Measurements from ENCODE around the gene VIT.
"Not testable (repeated sequence)": the region's sequence is repeated elsewhere in the genome, so short reads cannot be mapped to it uniquely, and the experiment has no call there.

VIT gene

DNA sequence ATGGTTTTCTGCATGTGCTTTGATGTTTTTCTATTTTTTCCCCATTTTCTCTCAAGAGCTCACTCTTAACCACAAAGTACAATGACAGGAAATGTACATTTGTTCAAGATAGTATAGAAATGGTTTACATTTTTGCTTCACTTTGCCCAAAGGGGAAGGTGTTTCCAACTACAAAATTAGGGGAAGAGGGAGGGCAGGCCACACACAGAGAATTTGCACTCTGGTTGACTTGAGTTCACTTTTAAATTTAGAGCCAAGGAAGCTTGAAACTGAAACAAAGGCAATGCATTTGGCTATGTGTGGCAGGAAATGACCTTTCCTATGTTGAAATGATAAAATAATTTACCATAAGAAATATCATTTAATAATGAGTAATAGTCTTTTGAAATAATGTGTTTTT lies 19.1 kb upstream of the VIT start:
- H3K9me3 ChIP-seq (ENCODE audit: control insufficient read depth in 1 of 2, low read length in 2 of 2): no peaks in the 10 kb centered on the region
- no peak overlapping the region for H3K9ac ChIP-seq (ENCODE audit: low read depth in 1 of 2, low read length in 2 of 2)
- no peaks in the 10 kb centered on the region for H3K4me1 ChIP-seq (ENCODE audit: control insufficient read depth in 1 of 2, insufficient read depth in 2 of 2, low read length in 2 of 2)
- H3K27ac ChIP-seq (ENCODE audit: low read depth, low read length): no peak overlapping the region
- H3K27me3 ChIP-seq (ENCODE audit: control insufficient read depth in 1 of 2, insufficient read depth in 2 of 2, low read length in 2 of 2): no peaks in the 10 kb centered on the region
- no peak overlapping the region for H3K4me3 ChIP-seq (ENCODE audit: low read depth in 1 of 2, low read length in 2 of 2)
- H3K36me3 ChIP-seq (ENCODE audit: control insufficient read depth in 1 of 2, insufficient read depth in 2 of 2, low read length in 2 of 2): no peaks in the 10 kb centered on the region

DNA sequence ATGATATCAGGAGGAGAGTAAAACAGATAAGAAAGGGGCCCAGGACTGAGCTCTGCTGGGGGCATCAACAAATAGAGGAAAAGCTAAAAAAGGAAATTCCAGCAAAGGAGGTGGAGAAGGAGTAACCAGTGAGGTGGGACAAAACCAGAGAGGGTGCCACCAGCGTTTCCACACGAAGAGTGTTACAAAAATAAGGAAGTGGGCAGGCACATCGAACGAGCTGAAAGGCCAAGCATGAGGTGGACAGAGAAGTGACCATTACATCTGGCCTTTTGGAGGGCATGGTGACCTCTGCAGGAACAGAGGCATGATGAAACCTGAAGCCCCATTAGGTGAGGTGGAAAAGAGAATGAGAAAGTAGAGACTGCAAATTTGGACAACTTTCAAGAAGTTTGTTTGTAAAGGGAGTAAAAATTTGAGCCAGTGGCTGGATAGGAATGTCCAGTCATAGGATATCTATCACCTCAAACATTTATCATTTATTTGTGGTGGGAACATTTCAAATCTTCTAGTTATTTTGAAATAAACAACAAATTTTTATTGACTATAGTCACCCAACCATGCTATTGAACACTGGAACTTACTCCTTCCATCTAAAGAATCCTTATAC lies 18.4 kb upstream of the VIT start:
- H3K9me3 ChIP-seq (ENCODE audit: control insufficient read depth in 1 of 2, low read length in 2 of 2): no peaks in the 10 kb centered on the region
- no peak overlapping the region for H3K9ac ChIP-seq (ENCODE audit: low read depth in 1 of 2, low read length in 2 of 2)
- no peak overlapping the region for H3K4me3 ChIP-seq (ENCODE audit: low read depth in 1 of 2, low read length in 2 of 2)
- no peak overlapping the region for H3K27ac ChIP-seq (ENCODE audit: low read depth, low read length)
- H3K4me1 ChIP-seq (ENCODE audit: control insufficient read depth in 1 of 2, insufficient read depth in 2 of 2, low read length in 2 of 2): no peaks in the 10 kb centered on the region
- no peaks in the 10 kb centered on the region for H3K27me3 ChIP-seq (ENCODE audit: control insufficient read depth in 1 of 2, insufficient read depth in 2 of 2, low read length in 2 of 2)
- no peaks in the 10 kb centered on the region for H3K36me3 ChIP-seq (ENCODE audit: control insufficient read depth in 1 of 2, insufficient read depth in 2 of 2, low read length in 2 of 2)

DNA sequence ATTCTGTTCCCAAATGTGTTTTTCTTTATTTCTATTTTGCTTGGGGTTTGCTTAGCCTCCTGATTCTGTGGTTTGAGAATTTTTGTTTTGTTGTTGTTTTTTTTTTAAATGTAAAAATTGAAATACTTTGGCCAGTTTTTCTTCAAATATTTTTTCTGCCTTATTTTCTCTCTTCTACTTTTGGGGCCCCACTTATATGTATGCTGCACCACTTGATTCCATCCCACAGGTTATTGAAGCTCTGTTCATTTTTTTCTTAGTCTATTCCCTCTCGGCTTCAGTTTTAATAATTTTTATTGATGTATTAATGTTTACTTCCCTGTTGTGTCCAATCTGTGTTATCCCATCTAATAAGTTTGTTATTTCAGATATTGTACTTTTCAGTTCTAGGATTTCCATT lies 17.7 kb upstream of the VIT start:
- no peak overlapping the region for H3K27ac ChIP-seq (ENCODE audit: low read depth, low read length)
- H3K4me3 ChIP-seq (ENCODE audit: low read depth in 1 of 2, low read length in 2 of 2): no peak overlapping the region
- H3K27me3 ChIP-seq (ENCODE audit: control insufficient read depth in 1 of 2, insufficient read depth in 2 of 2, low read length in 2 of 2): no peaks in the 10 kb centered on the region

DNA sequence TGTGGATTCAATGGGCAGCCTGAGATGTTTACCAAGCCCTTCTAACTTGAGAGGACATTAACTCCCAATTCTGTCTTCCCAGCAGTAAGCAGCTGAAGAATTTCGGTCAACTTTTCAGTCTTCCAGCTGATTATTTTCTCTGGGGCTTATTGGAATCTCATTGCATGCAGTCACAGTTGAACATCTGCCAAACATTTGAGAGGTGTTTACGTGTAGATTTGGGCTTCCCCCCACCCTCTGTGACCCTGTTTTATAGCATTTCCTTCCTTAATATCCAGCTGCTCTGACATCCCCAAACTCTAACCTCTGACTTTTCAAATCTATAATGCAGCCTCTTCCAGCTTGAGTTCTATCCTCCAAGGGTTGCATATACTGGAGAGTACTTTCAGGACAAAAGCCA lies 16.5 kb upstream of the VIT start:
- Histone ChIP-seq H3K27me3 (ENCODE audit: control insufficient read depth in 1 of 2, insufficient read depth in 2 of 2, low read length in 2 of 2) (no peaks in the 10 kb centered on the region), H3K4me3 (ENCODE audit: low read depth in 1 of 2, low read length in 2 of 2) (no peak overlapping the region), H3K27ac (ENCODE audit: low read depth, low read length) (no peak overlapping the region), H3K9ac (ENCODE audit: low read depth in 1 of 2, low read length in 2 of 2) (no peak overlapping the region), H3K9me3 (ENCODE audit: control insufficient read depth in 1 of 2, low read length in 2 of 2) (no peaks in the 10 kb centered on the region), H3K36me3 (ENCODE audit: control insufficient read depth in 1 of 2, insufficient read depth in 2 of 2, low read length in 2 of 2) (no peaks in the 10 kb centered on the region), H3K4me1 (ENCODE audit: control insufficient read depth in 1 of 2, insufficient read depth in 2 of 2, low read length in 2 of 2) (no peaks in the 10 kb centered on the region)

More for the DNA sequence above, 17.7 kb upstream of the VIT start:
- H3K36me3 ChIP-seq (ENCODE audit: control insufficient read depth in 1 of 2, insufficient read depth in 2 of 2, low read length in 2 of 2): no peaks in the 10 kb centered on the region
- no peaks in the 10 kb centered on the region for H3K4me1 ChIP-seq (ENCODE audit: control insufficient read depth in 1 of 2, insufficient read depth in 2 of 2, low read length in 2 of 2)
- H3K9me3 ChIP-seq (ENCODE audit: control insufficient read depth in 1 of 2, low read length in 2 of 2): no peaks in the 10 kb centered on the region
- H3K9ac ChIP-seq (ENCODE audit: low read depth in 1 of 2, low read length in 2 of 2): no peak overlapping the region

DNA sequence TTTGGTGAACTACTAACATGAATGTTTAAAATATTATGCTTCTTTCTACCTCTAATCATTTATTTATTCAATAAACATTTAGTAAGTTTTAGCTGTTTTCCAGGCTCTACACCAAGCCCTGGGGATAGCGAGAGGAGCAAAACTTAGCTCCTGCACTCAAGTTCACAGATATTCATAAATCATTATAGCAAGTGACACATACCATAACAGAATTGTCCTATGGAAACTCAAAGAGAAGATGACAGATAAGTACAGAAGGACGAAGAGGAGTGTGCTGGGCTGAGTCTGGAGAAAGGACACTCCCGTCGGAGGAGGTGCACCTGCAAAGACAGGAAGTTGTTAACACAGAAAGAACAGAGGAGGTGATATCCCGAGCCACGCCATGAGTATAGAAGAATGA lies 13.9 kb upstream of the VIT start:
- no peaks in the 10 kb centered on the region for H3K36me3 ChIP-seq (ENCODE audit: control insufficient read depth in 1 of 2, insufficient read depth in 2 of 2, low read length in 2 of 2)
- no peak overlapping the region for H3K27ac ChIP-seq (ENCODE audit: low read depth, low read length)
- no peaks in the 10 kb centered on the region for H3K4me1 ChIP-seq (ENCODE audit: control insufficient read depth in 1 of 2, insufficient read depth in 2 of 2, low read length in 2 of 2)
- no peak overlapping the region for H3K4me3 ChIP-seq (ENCODE audit: low read depth in 1 of 2, low read length in 2 of 2)
- no peaks in the 10 kb centered on the region for H3K9me3 ChIP-seq (ENCODE audit: control insufficient read depth in 1 of 2, low read length in 2 of 2)
- no peak overlapping the region for H3K9ac ChIP-seq (ENCODE audit: low read depth in 1 of 2, low read length in 2 of 2)
- H3K27me3 ChIP-seq (ENCODE audit: control insufficient read depth in 1 of 2, insufficient read depth in 2 of 2, low read length in 2 of 2): no peaks in the 10 kb centered on the region

DNA sequence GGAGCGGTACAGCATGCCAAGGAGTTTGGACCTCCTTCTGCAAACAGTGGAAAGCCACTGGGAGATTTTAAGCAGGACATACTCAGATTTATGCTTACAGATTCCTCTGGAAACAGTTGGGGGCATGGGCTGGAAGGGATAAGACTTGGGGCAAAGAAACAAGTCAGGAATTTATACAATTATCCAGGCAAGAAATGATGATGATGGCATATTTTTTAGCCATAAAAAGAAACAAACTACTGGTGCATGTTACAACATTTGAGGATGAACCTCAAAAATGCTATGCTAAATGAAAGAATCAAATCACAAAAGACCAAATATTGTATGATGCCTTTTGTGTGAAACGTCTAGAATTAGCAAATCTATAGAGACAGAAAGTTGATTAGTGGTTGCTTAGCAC lies 13.5 kb upstream of the VIT start:
- Histone ChIP-seq H3K9ac (ENCODE audit: low read depth in 1 of 2, low read length in 2 of 2) (no peak overlapping the region), H3K27ac (ENCODE audit: low read depth, low read length) (no peak overlapping the region), H3K9me3 (ENCODE audit: control insufficient read depth in 1 of 2, low read length in 2 of 2) (no peaks in the 10 kb centered on the region), H3K4me1 (ENCODE audit: control insufficient read depth in 1 of 2, insufficient read depth in 2 of 2, low read length in 2 of 2) (no peaks in the 10 kb centered on the region), H3K4me3 (ENCODE audit: low read depth in 1 of 2, low read length in 2 of 2) (no peak overlapping the region), H3K27me3 (ENCODE audit: control insufficient read depth in 1 of 2, insufficient read depth in 2 of 2, low read length in 2 of 2) (no peaks in the 10 kb centered on the region), H3K36me3 (ENCODE audit: control insufficient read depth in 1 of 2, insufficient read depth in 2 of 2, low read length in 2 of 2) (no peaks in the 10 kb centered on the region)

DNA sequence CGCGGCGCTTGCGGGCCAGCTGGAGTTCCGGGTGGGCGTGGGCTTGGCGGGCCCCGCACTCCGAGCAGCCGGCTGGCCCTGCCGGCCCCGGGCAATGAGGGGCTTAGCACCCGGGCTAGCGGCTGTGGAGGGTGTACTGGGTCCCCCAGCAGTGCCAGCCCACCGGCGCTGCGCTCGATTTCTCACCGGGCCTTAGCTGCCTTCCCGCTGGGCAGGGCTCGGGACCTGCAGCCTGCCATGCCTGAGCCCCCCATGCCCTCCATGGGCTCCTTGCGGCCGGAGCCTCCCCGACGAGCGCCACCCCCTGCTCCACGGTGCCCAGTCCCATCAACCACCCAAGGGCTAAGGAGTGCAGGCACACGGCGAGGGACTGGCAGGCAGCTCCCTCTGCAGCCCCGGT lies 8.2 kb upstream of the VIT start:
- not testable (repeated sequence) for H3K27ac ChIP-seq (ENCODE audit: low read depth, low read length); H3K4me1 ChIP-seq (ENCODE audit: control insufficient read depth in 1 of 2, insufficient read depth in 2 of 2, low read length in 2 of 2); H3K4me3 ChIP-seq (ENCODE audit: low read depth in 1 of 2, low read length in 2 of 2); H3K27me3 ChIP-seq (ENCODE audit: control insufficient read depth in 1 of 2, insufficient read depth in 2 of 2, low read length in 2 of 2); H3K36me3 ChIP-seq (ENCODE audit: control insufficient read depth in 1 of 2, insufficient read depth in 2 of 2, low read length in 2 of 2); H3K9ac ChIP-seq (ENCODE audit: low read depth in 1 of 2, low read length in 2 of 2); H3K9me3 ChIP-seq (ENCODE audit: control insufficient read depth in 1 of 2, low read length in 2 of 2)

DNA sequence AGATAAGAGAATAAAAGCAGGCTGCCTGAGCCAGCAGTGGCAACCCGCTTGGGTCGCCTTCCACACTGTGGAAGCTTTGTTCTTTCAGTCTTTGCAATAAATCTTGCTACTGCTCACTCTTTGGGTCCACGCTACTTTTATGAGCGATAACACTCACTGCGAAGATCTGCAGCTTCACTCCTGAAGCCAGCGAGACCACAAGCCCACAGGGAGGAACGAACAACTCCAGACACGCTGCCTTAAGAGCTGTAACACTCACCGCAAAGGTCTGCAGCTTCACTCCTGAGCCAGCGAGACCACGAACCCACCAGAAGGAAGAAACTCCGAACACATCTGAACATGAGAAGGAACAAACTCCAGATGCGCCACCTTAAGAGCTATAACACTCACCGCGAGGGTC lies 7.5 kb upstream of the VIT start:
- H3K36me3 ChIP-seq (ENCODE audit: control insufficient read depth in 1 of 2, insufficient read depth in 2 of 2, low read length in 2 of 2); H3K9me3 ChIP-seq (ENCODE audit: control insufficient read depth in 1 of 2, low read length in 2 of 2); H3K9ac ChIP-seq (ENCODE audit: low read depth in 1 of 2, low read length in 2 of 2); H3K4me3 ChIP-seq (ENCODE audit: low read depth in 1 of 2, low read length in 2 of 2); H3K4me1 ChIP-seq (ENCODE audit: control insufficient read depth in 1 of 2, insufficient read depth in 2 of 2, low read length in 2 of 2); H3K27me3 ChIP-seq (ENCODE audit: control insufficient read depth in 1 of 2, insufficient read depth in 2 of 2, low read length in 2 of 2); H3K27ac ChIP-seq (ENCODE audit: low read depth, low read length): not testable (repeated sequence)

DNA sequence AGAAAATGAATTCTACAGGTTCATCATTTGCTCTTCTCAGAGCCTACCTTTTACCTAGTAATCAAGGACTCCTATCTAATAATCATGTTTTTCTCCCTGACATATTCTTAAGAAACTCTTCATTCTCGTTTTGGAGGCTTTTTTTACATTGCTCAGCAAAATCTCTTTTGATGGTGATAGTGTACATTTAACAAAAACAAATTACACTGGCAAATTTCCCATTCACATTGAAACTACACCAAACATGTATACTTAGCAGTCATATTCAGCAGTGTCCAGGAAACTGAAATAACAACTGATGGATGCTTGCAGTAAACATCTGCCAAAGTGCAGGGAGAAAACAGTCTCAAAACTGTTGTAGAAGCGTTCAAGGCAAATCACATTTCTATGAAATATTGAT lies 4.4 kb upstream of the VIT start:
- Histone ChIP-seq H3K27ac (ENCODE audit: low read depth, low read length) (no peak overlapping the region), H3K9ac (ENCODE audit: low read depth in 1 of 2, low read length in 2 of 2) (no peak overlapping the region), H3K27me3 (ENCODE audit: control insufficient read depth in 1 of 2, insufficient read depth in 2 of 2, low read length in 2 of 2) (no peaks in the 10 kb centered on the region), H3K9me3 (ENCODE audit: control insufficient read depth in 1 of 2, low read length in 2 of 2) (no peaks in the 10 kb centered on the region), H3K36me3 (ENCODE audit: control insufficient read depth in 1 of 2, insufficient read depth in 2 of 2, low read length in 2 of 2) (no peaks in the 10 kb centered on the region), H3K4me1 (ENCODE audit: control insufficient read depth in 1 of 2, insufficient read depth in 2 of 2, low read length in 2 of 2) (no peaks in the 10 kb centered on the region), H3K4me3 (ENCODE audit: low read depth in 1 of 2, low read length in 2 of 2) (no peak overlapping the region)

DNA sequence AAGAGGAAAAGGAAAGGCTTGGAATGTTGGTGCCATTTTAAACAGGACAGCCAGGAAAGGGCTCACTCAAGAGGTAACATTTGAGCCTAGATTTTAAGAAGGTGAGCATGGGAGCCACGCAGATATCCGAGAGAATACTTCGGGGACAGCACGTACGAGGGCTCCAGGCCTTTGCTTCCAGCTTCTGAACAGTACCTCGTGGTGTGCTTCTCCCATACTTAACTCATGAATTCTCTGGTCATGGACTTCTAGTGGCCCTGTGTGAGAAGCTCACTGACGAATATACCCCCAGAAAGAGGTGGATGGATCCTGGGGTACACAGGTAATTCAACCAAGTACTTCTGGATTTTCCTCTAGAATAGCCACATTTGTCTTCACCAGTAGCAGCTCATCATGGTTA lies 2.7 kb upstream of the VIT start:
- Histone ChIP-seq H3K4me1 (ENCODE audit: control insufficient read depth in 1 of 2, insufficient read depth in 2 of 2, low read length in 2 of 2) (no peaks in the 10 kb centered on the region), H3K9me3 (ENCODE audit: control insufficient read depth in 1 of 2, low read length in 2 of 2) (no peaks in the 10 kb centered on the region), H3K36me3 (ENCODE audit: control insufficient read depth in 1 of 2, insufficient read depth in 2 of 2, low read length in 2 of 2) (no peaks in the 10 kb centered on the region), H3K27ac (ENCODE audit: low read depth, low read length) (no peak overlapping the region), H3K4me3 (ENCODE audit: low read depth in 1 of 2, low read length in 2 of 2) (no peak overlapping the region), H3K27me3 (ENCODE audit: control insufficient read depth in 1 of 2, insufficient read depth in 2 of 2, low read length in 2 of 2) (no peaks in the 10 kb centered on the region), H3K9ac (ENCODE audit: low read depth in 1 of 2, low read length in 2 of 2) (no peak overlapping the region)
